Stimulated activated CD4-positive, alpha-beta T cell treated with anti-CD3 and anti-CD28 coated beads, Interleukin-12 subunit alpha, Interleukin-12 subunit beta, amount 100 ng/mL, for 48 hours (primary cell): ENCODE results near the gene UCK1.
"Not testable (repeated sequence)": the region's sequence is repeated elsewhere in the genome, so short reads cannot be mapped to it uniquely, and the experiment has no call there.

Experiments
- DNase-seq, 3 donors: peaks; one replicate each; pipeline ENCODE4 v3.0.0-alpha.2; 2020; ENCODE audit warnings: low read depth in 2 of 3, low spot score in 1 of 3

Gene UCK1

DNA sequence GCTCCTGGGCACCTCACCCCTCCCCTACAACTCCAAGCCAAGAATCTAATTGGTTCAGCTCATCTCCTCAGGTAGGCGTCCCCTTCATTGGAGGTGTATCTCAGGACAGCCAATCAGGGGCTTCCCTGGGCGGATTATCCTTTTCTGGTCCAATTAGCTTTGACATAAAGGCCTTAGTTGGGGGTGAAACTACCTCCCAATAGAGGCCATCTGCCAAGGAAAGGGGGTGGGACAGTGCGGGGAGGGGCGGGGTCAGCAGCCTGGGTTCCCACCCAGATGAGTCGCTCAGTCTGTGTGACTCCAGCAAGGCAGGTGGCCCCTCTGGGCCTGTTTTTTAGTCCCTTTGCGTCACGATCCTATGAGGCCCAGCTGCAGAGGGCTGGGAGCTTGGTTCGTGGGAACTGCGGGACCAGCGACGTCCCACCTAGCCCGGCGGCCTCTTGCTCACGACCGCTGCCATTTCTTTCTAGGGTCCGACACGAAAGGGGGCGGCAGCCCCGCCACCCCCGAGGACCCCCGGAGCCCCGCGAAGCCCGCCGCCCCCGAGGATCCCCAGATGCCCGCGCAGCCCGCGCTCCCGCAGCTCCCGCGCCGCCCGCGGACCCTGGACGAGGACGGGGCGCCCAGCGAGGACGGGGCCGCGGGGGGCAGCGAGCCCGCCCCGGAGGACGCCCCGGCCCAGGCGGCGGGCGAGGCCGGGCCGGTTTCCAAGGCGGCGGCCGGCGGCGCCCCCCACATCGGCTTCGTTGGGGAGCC is 23.2 kb upstream of the UCK1 start:
- DNase-seq, result no peak

DNA sequence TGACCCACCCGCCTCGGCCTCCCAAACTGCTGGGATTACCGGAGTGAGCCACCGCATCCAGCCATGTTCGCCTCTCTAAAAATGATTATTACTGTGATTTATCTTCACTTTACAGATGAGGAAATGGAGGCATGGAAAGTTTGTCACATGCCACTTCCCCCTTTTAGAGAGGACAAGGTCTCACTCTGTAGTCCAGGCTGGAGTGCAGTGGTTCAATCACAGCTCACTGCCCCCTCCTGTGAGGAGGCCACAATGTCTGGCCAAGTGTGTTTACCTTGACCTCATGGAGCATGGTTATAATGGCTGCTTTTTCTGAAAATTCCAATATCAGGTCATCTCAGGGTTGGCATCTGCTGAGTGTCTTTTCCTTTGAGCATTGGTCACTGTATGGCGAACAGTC is 21.0 kb upstream of the UCK1 start:
- no peak for DNase-seq

DNA sequence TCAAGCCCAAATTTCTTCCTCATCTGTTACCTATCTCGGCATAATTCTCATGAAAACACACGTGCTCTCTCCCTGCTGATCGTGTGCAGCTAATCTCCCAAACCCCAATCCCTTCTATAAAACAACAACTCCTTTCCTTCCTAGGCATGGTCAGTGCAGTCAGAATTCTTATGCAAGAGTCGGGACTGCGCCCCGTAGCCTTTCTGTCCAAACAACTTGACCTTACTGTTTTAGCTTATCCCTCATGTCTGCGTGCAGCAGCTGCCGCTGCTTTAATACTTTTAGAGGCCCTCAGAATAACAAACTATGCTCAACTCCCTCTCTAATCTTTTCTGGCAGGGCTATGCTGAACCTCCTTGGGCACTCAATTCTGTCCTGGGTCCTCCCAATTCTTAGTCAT is 19.4 kb upstream of the UCK1 start:
- DNase-seq, result not testable (repeated sequence)

DNA sequence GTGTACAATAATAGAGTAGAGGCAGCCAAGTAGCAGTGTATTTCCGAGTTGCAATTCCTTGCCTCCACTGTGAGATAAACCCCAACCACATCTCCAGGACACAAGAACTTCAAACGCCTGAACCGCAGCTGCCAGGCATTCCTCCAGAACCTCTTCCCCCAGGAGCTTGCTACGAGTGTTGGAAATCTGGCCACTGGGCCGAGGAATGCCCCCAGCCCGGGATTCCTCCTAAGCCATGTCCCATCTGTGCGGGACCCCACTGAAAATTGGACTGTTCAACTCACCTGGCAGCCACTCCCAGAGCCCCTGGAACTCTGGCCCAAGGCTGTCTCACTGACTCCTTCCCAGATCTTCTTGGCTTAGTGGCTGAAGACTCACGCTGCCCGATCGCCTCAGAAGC is 18.1 kb upstream of the UCK1 start:
- DNase-seq, result not testable (repeated sequence)

DNA sequence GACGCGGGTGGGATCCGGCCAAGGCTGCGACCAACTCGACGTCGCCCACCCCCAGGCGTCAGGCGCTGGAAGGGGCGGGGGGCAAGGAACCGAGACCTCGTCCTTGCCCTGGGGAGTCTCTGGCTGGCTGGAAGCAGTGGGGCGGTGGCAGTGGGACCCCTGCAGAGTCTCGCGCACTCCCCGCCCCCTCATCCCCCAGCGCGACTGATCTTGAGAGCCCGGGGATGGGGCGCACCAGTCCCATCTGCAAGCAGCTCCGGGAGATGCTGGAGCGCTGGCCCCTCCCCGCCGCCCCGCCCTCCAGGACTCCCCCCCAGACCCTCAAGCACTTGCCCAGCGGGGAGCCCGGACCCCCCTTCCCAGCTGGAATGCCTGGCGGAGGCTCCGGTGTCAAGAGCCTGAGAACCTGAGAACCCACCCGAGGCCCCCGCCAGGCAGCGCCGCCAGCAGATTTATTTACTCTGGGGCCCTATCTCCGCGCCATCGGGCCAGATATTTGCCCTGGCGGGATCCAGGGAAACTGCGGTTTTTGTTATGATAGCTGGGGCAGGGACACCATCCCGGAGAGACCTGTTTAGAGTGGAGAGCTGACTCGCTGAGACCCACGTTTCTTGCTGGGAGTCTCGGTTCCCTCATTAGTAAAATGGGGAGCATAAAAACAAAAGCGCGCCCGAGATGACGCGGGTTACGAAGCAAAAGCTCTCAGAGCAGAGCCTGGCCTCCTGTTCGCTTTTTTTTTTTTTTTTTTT is 15.4 kb upstream of the UCK1 start:
- DNase-seq, result no peak

DNA sequence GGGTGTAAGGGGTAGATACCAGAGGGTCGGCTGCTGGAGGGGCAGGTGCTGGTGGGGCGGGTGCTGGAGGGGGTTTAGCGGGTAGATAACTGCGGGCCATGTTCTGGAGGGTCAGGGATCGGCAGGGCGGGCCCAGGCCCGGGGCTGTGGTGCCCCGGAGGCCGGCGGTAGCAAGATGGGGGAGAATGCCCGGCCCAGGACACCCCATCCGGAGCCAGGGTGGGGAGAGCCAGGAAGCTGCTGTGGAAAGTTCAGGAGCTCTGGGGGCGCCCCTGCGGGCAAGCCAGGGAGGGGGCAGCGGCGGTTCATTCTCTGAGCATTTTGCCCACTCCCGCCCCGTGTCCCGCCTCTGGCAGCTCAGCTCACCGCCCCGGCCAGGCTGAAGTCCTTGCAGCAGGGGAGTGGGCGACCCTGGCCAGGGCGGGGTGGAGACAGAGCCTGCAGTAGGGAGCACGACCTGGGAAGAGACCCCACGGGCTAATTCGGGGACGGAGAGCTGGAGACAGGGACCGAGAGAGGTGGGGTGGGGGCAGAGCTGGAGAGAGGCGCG is 14.8 kb upstream of the UCK1 start:
- DNase-seq, result no peak

DNA sequence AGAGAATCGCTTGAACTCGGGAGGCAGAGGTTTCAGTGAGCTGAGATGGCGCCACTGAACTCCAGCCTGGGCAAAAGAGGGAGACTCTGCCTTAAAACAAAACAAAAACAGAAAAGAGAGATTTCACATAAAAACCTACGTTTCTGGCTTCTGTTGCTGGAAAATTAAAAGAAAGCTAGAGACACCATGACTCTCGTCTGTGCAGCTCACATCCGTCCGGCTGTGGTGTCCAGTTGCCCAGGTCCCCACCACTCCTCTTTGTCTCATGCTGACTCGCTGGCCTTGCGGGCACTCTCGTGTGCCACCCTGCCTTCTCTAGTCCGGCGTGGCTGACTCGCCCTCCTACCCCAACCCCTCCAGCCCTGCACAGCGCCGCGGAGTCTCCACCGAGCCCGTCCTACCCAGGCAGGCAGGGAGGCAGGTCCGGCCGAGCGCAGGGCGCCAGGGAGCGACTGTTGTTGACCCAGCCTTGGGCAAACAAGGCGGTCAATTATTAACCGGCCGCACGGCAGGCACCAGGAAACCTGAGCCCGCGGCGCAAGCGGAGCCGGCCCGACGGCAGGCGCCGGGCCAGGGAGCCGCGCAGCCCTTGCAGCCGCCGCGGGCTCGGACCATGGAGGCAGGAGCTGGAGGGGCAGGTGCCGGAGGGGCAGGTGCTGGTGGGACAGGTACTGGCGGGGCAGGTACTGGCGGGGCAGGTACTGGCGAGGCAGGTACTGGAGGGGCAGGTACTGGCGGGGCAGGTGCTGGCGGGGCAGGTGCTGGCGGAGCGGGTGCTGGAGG is 14.1 kb upstream of the UCK1 start, which contains the start of gene PRRT1B:
Gene PRRT1B, plus strand, starts transcription at position 521 of the 783 bp plus-strand sequence. Its CDS starts 93 bp downstream, at position 614.
- DNase-seq, result no peak

DNA sequence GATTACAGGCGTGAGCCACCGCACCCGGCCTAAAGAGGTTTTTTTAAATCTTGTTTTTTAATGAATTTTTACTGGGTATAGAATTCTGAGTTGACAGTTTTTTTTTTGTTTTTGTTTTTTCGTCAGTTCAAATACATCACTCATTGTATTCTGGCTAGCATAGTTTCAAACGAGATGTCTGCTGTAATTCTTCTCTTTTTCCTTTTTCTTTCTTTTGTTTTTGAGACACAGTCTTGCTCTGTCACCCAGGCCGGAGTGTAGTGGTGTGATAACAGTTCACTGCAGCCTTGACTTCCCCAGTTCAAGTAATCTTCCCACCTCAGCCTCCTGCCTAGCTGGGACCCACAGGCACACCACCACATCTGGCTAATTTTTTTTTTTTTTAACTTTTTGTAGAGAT is 12.1 kb upstream of the UCK1 start:
- no peak for DNase-seq

DNA sequence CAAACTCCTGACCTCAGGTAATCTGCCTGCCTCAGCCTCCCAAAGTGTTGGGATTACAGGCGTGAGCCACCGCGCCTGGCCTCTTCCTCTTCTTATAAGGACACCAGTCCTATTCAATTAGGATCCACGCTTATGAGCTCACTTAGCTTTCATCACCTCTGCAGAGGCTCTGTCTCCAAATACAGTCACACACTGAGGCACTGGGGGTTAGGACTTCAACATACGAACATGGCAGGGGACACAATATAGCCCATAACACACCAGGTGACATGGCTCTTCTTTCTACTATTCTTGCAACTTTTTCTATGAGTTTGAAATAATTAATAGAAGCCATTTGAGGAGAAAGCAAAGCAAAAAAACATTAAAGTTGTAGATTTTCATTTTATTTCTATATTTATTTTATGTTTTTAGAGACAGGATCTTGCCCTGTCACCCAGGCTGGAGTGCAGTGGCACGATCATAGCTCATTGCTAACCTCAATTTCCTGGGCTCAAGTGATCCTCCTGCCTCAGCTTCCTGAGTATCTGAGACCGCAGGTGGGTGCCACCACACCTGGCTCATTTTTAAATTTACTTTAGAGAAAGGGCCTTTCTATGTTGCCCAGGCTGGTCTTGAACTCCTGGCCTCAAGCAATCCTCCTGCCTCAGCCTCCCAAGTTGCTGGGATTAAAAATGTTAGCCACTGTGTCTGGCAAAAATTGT is 8.3 kb upstream of the UCK1 start:
- DNase-seq, result no peak

DNA sequence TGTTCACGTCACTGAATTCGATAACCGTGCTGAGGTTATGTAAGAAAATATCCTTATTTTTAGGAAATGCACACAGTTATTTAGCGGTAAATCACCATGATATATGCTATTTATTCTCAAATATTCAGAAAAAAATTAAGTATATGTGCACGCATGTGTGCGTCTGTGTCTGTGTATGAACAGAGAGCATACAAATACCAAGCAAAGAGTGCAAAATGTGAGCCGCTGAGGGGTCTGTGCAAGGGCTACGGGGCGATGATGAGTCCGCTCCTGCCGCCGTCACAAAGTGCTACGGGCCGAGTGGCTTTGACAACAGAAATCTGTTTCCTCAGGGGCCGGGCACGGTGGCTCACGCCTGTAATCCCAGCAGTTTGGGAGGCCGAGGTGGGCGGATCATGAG is 6.9 kb upstream of the UCK1 start:
- DNase-seq, result no peak

DNA sequence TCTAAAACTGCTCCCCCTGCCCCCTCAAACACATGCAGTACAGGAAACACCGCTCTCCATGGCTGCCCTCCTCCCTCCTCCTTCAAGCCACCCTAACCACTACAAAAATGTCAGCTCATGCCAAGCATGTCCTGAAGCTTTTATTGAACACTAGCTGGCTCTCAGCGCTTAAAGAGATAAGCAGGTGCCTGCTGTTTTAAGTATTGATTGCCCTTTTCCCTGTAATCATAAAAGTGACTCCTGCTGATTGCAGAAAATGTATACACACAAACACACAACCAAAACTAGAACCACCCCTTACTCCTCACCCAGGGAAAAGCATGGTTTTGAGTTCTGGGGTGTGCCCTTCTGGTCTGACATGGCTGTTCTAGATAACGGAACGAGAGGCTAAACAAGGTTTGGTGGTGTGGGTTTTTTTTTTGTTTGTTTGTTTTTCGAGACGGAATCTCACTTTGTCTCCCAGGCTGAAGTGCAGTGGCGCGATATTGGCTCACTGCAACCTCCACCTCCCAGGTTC is 3.7 kb upstream of the UCK1 start:
- DNase-seq, result no peak

DNA sequence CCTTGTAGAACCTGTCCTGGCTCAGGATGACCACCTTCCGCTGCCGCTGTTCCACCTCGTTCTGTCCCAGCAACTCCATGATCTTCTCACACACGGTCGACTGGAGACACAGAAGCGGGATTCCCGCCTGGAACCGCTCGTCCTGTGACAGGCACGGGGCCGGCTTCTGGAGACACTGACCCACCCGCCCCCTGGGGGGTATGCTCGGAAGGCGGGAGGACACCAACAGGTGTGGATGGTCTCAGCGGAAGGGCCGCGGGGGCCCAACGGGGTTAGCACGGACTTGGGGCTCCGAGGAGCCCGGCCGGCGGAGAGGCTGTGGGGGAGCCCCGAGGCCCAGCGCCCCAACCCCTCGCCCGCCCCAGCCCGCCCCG is 530 bp downstream of the UCK1 start:
- peak in 1 of 3 donors; percentile 12 for DNase-seq

DNA sequence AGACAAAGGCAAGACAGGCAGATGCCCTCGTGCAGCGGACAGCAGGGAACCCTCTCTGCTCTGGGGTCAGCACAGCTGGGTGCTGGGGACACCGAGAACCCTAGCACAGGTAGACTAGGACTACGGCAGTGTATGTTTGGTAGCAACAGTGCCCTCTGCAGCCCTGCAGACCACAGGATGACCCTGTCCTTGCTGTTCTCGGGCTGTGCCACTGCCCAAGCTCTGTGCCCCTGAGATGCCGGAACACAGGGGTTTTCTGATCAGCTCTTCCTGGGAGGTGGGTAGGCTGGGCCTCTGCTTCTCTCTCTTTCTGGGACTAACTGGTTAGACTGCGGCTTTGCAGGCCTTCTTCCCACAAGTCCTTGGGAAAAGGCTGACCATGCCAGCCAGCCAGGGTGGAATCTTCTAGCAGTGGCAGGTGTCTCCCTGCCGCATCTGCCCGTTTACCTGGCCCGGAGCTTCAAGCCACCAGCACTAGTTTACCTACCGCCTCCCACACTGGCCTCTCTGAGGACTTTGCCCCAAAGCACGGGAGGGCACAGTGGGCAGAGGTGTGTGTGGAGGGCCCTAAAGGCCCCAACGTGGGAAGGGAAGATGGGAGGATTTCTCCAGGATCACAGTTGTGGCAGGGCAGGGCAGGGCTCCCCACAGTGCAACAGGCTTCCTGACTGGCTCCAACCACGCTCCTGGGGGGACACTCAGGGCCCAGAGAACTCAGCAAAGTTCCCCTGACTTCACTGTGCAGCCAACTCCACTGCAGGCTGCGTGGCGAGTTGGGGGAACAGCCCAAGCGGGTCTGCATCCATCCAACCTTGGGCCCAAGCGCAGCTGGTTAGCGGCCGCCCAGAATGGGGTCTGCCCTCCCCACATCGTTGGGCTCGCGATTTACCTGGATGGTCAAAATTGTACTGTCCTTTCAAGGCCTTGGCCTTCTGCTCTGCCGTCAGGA is 1.2 kb downstream of the UCK1 start:
- DNase-seq, result no peak

DNA sequence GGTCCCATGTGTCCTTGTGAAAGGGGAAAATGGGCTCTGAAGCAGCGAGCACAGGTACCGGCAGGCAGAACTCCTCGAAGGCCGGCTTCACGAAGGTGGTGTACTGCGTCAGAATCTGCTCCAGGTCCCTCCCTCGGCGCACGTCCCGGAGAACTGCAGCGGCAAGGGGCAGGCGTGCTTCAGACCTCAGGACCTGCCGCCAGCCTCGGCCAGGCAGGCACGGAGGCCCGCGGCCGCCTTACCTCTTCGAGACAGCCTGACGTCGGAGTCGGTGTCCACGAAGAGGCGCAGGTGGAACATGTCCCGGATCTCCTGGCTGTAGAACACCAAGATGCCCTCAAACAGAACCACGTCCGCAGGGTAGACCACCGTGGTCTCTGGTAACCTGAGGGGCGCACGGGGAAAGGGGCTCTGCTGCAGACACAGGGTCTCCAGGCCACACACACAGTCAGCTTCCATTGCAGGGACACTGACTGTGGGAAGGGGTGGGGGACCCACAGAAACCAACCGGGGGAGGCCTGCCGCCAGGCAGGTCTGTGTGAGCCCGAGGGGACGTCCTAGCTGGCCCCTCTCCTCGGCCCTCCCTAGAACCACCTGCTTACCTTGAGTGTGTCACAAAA is 2.1 kb downstream of the UCK1 start:
- DNase-seq, result no peak

DNA sequence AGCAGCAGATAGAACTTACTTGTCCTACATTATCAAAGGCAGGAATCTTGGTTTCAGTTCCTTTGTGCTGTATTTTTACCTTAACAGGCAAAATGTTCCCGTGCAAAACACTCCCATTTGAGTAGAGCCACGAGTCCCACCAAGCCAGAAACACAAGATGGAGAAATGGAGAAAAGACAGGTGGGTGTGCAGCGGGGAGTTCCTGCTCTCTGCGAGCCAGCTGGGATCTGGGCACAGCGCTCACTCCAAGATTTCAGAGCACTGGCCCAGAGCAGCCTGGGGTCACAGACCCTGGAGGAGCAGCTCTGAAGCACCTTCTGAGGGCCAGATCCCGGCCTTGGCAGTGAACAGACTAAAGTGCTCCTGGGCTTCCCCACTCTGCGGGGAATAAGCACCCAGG is 2.9 kb downstream of the UCK1 start:
- DNase-seq, result no peak

DNA sequence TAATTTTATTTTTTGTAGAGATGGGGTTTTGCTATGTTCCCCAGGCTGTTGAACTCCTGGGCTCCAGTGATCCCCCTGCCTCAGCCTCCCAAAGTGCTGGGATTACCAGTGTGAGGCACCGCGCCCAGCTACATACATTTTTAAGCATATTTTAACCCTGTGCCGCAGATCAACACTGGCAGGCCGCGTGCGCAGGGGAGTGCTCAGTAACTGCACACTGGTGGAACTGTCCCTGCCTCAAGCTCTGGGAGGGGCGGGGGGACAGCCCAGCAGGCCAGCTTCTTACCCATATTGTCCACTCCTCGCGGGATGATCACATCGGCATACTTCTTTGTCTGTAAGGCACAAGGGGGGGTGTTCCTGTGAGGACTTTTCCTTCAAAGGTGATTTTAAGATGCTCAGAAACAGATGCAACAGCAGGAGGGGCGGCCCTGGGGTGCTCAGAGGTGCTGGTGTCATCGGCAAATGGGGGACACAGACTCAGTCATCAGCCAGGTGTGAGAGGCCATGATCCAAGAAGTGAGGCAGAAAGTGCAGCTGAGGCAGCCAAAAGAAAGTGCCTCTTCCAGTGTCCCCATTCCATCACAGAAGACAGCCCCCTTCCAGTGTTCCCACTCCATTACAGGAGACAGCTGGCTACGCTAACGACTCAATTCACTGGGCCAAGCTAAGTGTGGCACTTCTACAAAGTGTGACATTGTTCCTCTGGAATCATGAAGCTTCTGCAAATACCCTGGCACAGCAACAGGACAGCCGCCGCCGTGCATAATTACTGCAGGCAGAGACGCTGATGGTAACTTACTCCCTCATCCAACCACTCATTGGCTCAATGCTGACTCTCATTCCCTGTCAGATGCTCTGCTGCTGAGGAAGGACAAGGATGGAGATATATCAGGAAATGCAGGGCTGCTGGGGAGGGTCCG is 5.2 kb downstream of the UCK1 start:
- DNase-seq, result no peak

DNA sequence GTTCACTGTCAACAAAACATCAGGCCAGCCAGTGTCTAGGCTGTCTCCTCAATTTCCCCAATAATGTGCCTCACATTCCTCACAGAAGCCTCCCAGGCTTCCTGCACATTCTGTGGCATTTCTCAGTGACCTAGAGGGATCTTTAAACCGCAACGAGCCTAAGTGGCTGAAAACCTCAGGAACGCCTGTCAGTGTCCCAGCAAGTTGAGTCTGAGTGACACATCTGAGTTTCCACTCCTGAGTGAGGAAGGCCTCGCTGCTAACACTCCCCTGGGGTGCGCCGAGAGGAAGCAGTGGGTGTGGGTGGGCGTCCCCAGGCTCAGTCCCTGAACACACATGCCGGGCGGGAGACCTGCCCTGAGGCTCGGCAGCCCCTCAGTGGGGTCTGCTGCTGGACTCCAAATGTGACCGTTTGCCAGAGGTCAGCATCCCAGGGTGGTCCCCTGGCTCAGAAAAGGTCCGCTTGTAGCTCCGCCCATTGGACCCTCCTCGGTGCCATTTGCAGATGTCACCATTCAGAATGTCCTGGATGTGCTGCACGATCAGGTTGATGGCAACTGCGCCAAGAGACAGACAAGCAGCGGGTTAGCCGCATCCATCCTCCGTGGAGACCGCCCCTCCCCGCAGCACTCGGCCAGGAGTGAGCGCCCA is 6.3 kb downstream of the UCK1 start:
- no peak for DNase-seq
